Retinal pigment epithelial cell (primary cell): ENCODE measurements around the gene LRCH4.
A peak's percentile ranks its signal among the peaks of the same experiment; 100 is the strongest.

Experiments used
- DNase-seq: peaks from one replicate; pipeline ENCODE4 v3.0.0-alpha.2; 2010; ENCODE audit warnings: low read depth
- H3K4me3 ChIP-seq: 2 replicates; pipeline ENCODE4 v1.5.1; 2011; ENCODE audit warnings: mild to moderate bottlenecking, low read length, control low read depth, moderate library complexity
- TF ChIP-seq, protein P1 (sequence below): conservative IDR thresholded peaks from 2 replicates; pipeline ENCODE4 v1.5.1; 2011; ENCODE audit warnings: low read depth, low read length, control low read depth, inconsistent platforms

LRCH4 gene

GRCh38 chr7:100595188-100595587, 9.3 kb upstream of the LRCH4 start:
- no peak overlapping the region for H3K4me3 ChIP-seq
- TF ChIP-seq, protein P1, sequence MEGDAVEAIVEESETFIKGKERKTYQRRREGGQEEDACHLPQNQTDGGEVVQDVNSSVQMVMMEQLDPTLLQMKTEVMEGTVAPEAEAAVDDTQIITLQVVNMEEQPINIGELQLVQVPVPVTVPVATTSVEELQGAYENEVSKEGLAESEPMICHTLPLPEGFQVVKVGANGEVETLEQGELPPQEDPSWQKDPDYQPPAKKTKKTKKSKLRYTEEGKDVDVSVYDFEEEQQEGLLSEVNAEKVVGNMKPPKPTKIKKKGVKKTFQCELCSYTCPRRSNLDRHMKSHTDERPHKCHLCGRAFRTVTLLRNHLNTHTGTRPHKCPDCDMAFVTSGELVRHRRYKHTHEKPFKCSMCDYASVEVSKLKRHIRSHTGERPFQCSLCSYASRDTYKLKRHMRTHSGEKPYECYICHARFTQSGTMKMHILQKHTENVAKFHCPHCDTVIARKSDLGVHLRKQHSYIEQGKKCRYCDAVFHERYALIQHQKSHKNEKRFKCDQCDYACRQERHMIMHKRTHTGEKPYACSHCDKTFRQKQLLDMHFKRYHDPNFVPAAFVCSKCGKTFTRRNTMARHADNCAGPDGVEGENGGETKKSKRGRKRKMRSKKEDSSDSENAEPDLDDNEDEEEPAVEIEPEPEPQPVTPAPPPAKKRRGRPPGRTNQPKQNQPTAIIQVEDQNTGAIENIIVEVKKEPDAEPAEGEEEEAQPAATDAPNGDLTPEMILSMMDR: no peak
- no peak for DNase-seq

DNA sequence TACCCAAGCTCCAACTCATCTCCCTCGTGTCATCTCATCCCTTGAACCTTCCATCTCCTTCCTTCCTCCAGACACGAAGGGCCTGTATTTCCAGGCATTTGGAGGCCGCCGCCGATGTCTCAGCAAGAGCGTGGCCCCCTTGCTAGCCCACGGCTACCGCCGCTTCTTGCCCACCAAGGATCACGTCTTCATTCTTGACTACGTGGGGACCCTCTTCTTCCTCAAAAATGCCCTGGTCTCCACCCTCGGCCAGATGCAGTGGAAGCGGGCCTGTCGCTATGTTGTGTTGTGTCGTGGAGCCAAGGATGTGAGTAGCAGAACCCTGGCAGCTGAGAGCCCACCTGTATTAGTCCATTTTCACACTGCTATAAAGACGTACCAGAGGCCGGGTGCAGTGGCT, 5.7 kb upstream of the LRCH4 start:
- no peak for DNase-seq
- TF ChIP-seq, protein P1: no peak

DNA sequence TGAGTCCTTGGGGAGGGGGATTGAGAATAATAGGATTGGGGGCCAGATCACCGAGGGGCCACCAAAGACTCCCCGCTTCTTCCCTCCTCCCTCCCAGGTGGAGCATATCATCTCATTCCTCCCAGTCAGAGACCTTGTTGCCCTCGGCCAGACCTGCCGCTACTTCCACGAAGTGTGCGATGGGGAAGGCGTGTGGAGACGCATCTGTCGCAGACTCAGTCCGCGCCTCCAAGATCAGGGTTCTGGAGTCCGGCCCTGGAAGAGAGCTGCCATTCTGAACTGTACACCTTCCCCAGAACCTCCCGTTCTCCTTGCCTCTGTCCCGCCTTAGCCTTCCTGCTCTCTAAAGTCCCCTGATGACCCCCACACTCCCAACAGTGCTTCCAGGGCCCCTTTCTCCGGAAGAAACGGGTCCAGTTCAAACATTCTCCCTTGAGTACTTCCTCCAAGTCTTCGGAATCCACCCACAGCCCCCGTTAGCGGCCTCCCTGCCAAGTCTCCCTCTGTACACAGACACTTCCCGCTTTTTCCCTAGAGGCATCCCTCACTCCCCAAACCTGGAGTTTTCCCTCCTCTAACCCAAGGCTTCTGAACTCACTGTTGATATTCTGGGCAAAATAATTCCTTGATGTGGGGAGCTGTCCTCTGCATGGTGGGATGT, 4.3 kb upstream of the LRCH4 start:
- H3K4me3 ChIP-seq: no peak overlapping the region
- DNase-seq: no peak
- TF ChIP-seq, protein P1: no peak

More for the DNA sequence above, 5.7 kb upstream of the LRCH4 start:
- no peak overlapping the region for H3K4me3 ChIP-seq

DNA sequence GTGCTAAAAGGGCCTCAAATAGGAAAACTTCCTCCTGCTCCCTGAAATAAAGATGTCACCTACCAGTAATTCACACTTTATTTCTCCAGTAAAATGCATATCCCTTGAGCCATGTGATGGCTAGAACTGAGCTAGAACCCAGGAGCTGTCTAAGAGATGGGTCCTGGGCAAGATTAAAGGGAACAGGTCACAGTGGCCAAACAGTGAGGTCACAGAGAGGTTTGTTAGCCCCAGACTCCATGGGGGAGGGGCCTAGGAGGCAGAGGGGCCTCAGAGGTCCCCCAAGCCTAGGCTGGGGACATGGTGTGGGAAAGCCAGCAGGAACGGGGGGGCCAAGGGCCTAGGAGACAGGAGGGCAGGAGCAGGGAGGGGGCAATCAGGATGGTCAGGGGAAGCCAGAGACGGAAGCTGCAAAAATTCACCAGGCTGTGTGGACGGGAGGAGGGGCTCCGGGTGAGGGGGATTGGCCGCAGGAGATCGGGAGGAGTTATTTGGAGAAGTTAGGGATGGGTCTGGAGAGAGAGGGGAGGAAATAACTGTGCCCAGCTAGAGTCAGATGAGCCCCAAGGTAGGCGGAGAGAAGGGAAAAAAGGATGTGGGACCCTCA, 3.5 kb upstream of the LRCH4 start:
- TF ChIP-seq, protein P1: no peak
- DNase-seq: no peak
- no peak overlapping the region for H3K4me3 ChIP-seq

DNA sequence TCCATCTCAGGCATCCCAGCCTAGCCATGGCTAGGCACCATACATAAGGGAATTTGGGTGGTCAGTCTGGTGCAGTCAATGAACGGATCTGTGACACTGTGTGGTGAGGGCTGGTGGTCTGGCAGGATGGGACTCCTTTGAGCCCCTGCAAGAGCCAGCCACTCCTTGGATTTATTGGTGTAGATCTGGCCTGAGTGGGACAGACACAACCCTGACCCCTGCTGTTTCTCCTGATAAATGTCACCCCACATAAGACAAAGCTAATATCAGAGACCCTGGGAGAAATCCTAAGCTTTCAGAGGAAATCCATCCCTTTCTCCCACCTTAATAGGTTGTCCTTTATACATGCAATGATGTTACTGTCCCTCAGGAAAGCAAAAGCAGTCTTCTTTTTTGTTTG, 2.5 kb upstream of the LRCH4 start:
- TF ChIP-seq, protein P1: peak; percentile 53
- DNase-seq: no peak
- H3K4me3 ChIP-seq: no peak overlapping the region

- DNase-seq: peak; percentile 100
- TF ChIP-seq, protein P1: no peak
- peak within 1 kb of the TSS; percentile 91 for H3K4me3 ChIP-seq
These were observed 517 bp upstream of the LRCH4 start, which contains the start of gene FBXO24 for GRCh38 chr7:100586266-100587025. Gene FBXO24, plus strand, starts transcription at chr7:100586328. Its CDS starts 298 bp downstream, at chr7:100586626.
